Activated T-helper 17 cell treated with anti-CD3 and anti-CD28 coated beads, Interleukin-2, amount 50 U/mL, for 72 hours (primary cell): ENCODE measurements around the gene IL26. TPM values are rescaled to one million over a fixed set of nuclear protein-coding genes. Genes with fewer than 3 reads are reported as not detected.
"Not testable (repeated sequence)": the region's sequence is repeated elsewhere in the genome, so short reads cannot be mapped to it uniquely, and the experiment has no call there.

Experiments used
- ATAC-seq: fragments of 150-1000 bp; cut with Tn5 transposase; replicated peaks from 2 replicates; pipeline ENCODE4 v1.10.0; 2021; ENCODE audit warnings: mild to moderate bottlenecking, moderate library complexity
- H3K27ac Mint-ChIP-seq: one replicate; pipeline ENCODE4 v1.8.0; 2022; ENCODE audit warnings: mixed read lengths
- H3K27me3 Mint-ChIP-seq: one replicate; pipeline ENCODE4 v1.8.0; 2022; ENCODE audit warnings: mixed read lengths
- H3K36me3 Mint-ChIP-seq: one replicate; pipeline ENCODE4 v1.8.0; 2022; ENCODE audit warnings: low read depth, mild to moderate bottlenecking, mixed read lengths
- H3K4me1 Mint-ChIP-seq: one replicate; pipeline ENCODE4 v1.8.0; 2022; ENCODE audit warnings: mixed read lengths
- H3K4me3 Mint-ChIP-seq: one replicate; pipeline ENCODE4 v1.8.0; 2022; ENCODE audit warnings: mild to moderate bottlenecking, mixed read lengths
- H3K9me3 Mint-ChIP-seq: one replicate; pipeline ENCODE4 v1.8.0; 2022; ENCODE audit warnings: mixed read lengths
- total RNA-seq, 2 donors: library from RNA; stranded (reverse); gene quantifications; one replicate each; pipeline ENCODE4 v1.2.3, GENCODE V29; 2022

IL26 gene
- total RNA-seq, 2 donors from 2014 or later: 8.0 to 66.8 TPM

DNA sequence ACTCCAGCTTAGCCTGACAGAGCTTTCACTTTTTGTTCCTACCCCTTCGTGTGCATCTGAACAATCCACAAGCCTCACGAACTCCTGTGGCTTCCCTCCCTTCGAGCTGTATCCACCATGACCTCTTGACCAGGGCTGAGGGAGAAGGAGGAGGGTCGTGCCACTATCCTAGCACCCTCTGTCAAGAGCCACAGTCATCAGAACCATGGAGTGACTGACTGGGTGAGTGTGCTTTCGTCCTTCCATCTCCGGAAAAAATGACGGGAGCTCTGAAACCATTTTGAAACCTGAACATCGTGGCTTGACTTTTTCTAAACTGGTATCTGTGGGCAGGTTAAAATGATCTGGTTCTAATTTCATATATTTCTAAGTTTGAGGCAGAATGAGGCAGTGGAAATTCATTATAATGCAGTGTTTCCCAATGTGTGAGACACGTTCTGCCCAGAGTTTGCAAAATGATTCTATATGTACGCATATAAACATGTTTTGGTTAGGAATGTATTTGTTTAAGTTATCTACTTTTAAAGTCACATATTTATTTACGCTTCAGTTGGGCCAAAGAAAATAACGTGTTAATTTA is 27.0 kb downstream of the IL26 start:
- Mint-ChIP-seq H3K27me3 (no peaks in the 10 kb centered on the region), H3K27ac (peak overlapping the region; percentile 62), H3K36me3 (no peaks in the 10 kb centered on the region), H3K4me3 (peak overlapping the region; percentile 55), H3K4me1 (peaks cover 28% of the 10 kb centered on the region), H3K9me3 (no peaks in the 10 kb centered on the region)
- ATAC-seq: peak; percentile 79

GRCh38 chr12:68190301-68190700 is 35.3 kb downstream of the IL26 start:
- peaks cover 14% of the 10 kb centered on the region for H3K4me1 Mint-ChIP-seq
- no peak for ATAC-seq
- peaks cover 4% of the 10 kb centered on the region for H3K9me3 Mint-ChIP-seq

DNA sequence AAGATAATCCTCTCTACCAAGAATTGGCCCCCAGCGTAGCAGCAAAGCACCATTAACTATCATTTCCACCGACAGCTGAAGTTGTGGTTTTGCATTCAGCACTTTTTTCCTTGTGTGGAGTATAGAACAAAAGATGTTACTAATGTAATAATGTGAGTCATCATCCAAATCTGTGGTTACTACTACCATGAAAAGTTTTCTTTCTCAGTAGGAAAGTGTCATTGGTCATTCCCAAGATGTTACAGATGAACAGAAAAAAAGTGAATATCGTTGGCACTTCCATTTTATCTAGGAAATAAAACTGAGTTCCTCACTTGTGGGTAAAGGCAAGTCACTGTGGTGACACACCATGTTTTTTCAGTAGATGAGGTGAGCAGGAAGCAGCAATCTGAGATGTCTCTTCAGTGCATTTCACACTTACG is 35.8 kb downstream of the IL26 start:
- Mint-ChIP-seq H3K36me3 (no peaks in the 10 kb centered on the region), H3K4me1 (peaks cover 14% of the 10 kb centered on the region), H3K27ac (peak overlapping the region; percentile 69), H3K27me3 (peaks cover 6% of the 10 kb centered on the region), H3K4me3 (peak overlapping the region; percentile 35), H3K9me3 (peaks cover 4% of the 10 kb centered on the region)
- peak; percentile 95 for ATAC-seq

More at GRCh38 chr12:68190301-68190700, 35.3 kb downstream of the IL26 start:
- H3K27me3 Mint-ChIP-seq: peaks cover 6% of the 10 kb centered on the region
- peak overlapping the region; percentile 69 for H3K27ac Mint-ChIP-seq
- peak overlapping the region; percentile 35 for H3K4me3 Mint-ChIP-seq
- H3K36me3 Mint-ChIP-seq: no peaks in the 10 kb centered on the region

DNA sequence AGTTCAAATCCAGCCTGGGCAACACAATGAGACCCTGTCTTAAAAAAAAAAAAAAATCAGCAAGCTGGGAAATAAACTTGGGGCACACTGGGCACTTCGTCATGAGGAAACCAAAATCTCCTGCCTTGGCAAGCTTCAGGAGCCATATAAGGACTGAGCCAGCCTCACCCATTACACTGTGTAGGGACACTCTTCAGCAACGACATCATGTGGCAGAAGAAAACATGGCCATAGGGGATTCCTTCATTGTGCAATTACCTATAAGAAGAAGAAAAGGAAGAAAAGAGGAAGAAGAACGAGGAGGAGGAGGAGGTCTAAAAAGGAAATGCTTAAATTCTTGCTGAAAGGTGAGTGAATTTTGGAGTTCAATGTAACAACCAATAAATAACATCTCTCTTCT is 40.0 kb downstream of the IL26 start:
- Mint-ChIP-seq H3K9me3 (peaks cover 4% of the 10 kb centered on the region), H3K4me3 (no peak overlapping the region), H3K4me1 (peaks cover 26% of the 10 kb centered on the region), H3K36me3 (no peaks in the 10 kb centered on the region), H3K27ac (no peak overlapping the region), H3K27me3 (peaks cover 6% of the 10 kb centered on the region)
- no peak for ATAC-seq

GRCh38 chr12:68180792-68181744 is 44.5 kb downstream of the IL26 start:
- Mint-ChIP-seq H3K27ac (peak overlapping the region; percentile 16), H3K9me3 (no peaks in the 10 kb centered on the region), H3K4me1 (peaks cover 38% of the 10 kb centered on the region), H3K4me3 (peak overlapping the region; percentile 21), H3K27me3 (no peaks in the 10 kb centered on the region), H3K36me3 (no peaks in the 10 kb centered on the region)
- peak; percentile 86 for ATAC-seq

- Mint-ChIP-seq H3K27me3 (no peaks in the 10 kb centered on the region), H3K4me1 (peaks cover 52% of the 10 kb centered on the region)
These were observed 46.7 kb downstream of the IL26 start for GRCh38 chr12:68178774-68179439.

GRCh38 chr12:68178184-68178583 is 47.4 kb downstream of the IL26 start:
- peaks cover 52% of the 10 kb centered on the region for H3K4me1 Mint-ChIP-seq
- no peaks in the 10 kb centered on the region for H3K27me3 Mint-ChIP-seq
- H3K36me3 Mint-ChIP-seq: no peaks in the 10 kb centered on the region
- no peak overlapping the region for H3K27ac Mint-ChIP-seq
- H3K4me3 Mint-ChIP-seq: no peak overlapping the region
- ATAC-seq: peak; percentile 6
- no peaks in the 10 kb centered on the region for H3K9me3 Mint-ChIP-seq

More at GRCh38 chr12:68178774-68179439, 46.7 kb downstream of the IL26 start:
- no peak for ATAC-seq
- H3K36me3 Mint-ChIP-seq: no peaks in the 10 kb centered on the region
- no peaks in the 10 kb centered on the region for H3K9me3 Mint-ChIP-seq
- H3K4me3 Mint-ChIP-seq: no peak overlapping the region
- H3K27ac Mint-ChIP-seq: no peak overlapping the region

GRCh38 chr12:68177562-68177961 is 48.0 kb downstream of the IL26 start:
- Mint-ChIP-seq H3K36me3 (no peaks in the 10 kb centered on the region), H3K4me3 (no peak overlapping the region), H3K9me3 (no peaks in the 10 kb centered on the region), H3K27ac (no peak overlapping the region), H3K27me3 (no peaks in the 10 kb centered on the region), H3K4me1 (peaks cover 52% of the 10 kb centered on the region)
- ATAC-seq: no peak

DNA sequence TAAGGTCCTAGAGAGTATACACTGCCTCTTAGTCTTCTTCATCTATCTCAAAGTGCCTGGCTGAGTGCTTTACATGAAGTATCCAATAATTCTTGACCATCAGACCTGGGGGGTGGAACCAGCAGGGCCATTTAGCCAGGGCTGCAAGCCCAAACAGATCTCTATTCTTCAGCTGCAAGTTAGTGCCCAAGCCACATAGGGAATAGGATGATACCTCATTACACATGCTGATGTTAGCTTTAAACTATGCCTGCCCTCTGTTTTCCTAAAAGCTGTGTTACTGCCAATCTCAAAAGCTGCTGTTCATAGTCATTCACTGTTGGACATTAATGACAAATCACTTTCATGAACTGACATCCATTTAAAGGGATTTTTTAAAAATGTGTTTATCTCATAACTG is 49.4 kb downstream of the IL26 start:
- Mint-ChIP-seq H3K27me3 (no peaks in the 10 kb centered on the region), H3K4me3 (peak overlapping the region; percentile 72), H3K9me3 (no peaks in the 10 kb centered on the region), H3K36me3 (no peaks in the 10 kb centered on the region), H3K4me1 (peaks cover 46% of the 10 kb centered on the region), H3K27ac (no peak overlapping the region)
- no peak for ATAC-seq

DNA sequence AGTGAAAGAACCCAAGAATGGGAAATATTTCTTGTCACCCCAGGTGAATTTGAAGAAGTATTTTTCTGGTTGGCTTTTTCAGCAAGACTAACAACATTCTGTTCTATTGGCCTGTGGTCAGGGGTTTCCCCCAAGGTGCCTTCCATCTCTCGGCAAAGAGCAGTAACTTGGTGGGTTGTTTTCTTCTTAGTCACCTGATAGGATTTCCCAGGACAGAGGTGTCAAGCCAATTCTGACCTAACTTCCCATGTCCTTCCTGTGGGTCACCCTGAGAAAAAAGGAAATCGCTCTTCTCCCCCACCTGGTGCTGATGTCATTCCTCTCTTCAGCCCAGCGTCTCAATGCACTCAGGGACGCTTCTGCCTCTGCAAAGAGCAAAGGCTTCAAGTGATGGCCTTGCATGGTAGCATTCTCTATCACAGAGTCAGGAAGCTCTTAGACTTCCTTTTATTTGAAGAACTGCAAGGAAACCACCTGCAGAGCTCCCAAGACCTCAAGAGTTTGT is 50.0 kb downstream of the IL26 start:
- H3K4me3 Mint-ChIP-seq: peak overlapping the region; percentile 72
- peak; percentile 96 for ATAC-seq
- H3K4me1 Mint-ChIP-seq: peaks cover 40% of the 10 kb centered on the region
- no peaks in the 10 kb centered on the region for H3K9me3 Mint-ChIP-seq
- H3K27ac Mint-ChIP-seq: peak overlapping the region; percentile 62
- H3K36me3 Mint-ChIP-seq: no peaks in the 10 kb centered on the region
- no peaks in the 10 kb centered on the region for H3K27me3 Mint-ChIP-seq

DNA sequence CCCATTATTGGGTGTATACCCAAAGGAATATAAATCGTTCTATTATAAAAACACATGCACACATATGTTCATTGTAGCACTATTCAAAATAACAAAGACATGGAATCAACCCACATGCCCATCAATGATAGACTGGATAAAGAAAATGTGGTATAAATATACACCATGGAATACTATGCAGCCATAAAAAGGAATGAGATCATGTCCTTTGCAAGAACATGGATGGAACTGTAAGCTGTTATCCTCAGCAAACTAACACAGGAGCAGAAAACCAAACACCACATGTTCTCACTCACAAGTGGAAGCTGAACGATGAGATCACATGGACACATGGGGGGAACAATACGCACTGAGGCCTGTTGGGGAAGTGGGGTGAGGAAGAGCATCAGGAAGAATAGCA is 50.8 kb downstream of the IL26 start:
- H3K27me3 Mint-ChIP-seq, H3K36me3 Mint-ChIP-seq, H3K9me3 Mint-ChIP-seq, ATAC-seq, H3K27ac Mint-ChIP-seq: not testable (repeated sequence)
- peak overlapping the region; percentile 72 for H3K4me3 Mint-ChIP-seq
- peaks cover 38% of the 10 kb centered on the region for H3K4me1 Mint-ChIP-seq

GRCh38 chr12:68173792-68174191 is 51.8 kb downstream of the IL26 start:
- no peaks in the 10 kb centered on the region for H3K27me3 Mint-ChIP-seq
- H3K4me1 Mint-ChIP-seq: peaks cover 41% of the 10 kb centered on the region
- no peaks in the 10 kb centered on the region for H3K36me3 Mint-ChIP-seq
- no peak for ATAC-seq
- H3K27ac Mint-ChIP-seq: no peak overlapping the region
- no peak overlapping the region for H3K4me3 Mint-ChIP-seq
- no peaks in the 10 kb centered on the region for H3K9me3 Mint-ChIP-seq

DNA sequence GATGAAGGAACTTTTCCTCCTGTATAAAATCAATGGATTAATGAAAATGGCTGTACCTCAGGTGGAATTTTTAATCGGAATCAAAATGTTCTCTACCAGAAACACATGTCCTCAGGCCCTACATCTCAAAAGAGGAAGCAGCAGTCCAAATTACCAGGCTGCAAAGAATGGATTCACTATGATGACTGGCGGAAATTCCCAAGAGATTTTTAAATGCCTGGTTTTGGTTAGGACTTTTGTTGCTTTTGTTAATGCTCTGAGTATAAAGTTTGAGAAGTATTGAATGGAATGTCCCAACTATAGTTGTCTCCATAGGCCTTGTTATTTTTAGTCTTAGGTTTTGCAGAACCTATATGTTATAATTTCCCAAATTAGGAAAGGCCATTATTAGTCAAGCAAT is 54.9 kb downstream of the IL26 start:
- no peak overlapping the region for H3K27ac Mint-ChIP-seq
- no peaks in the 10 kb centered on the region for H3K27me3 Mint-ChIP-seq
- H3K4me3 Mint-ChIP-seq: no peak overlapping the region
- no peaks in the 10 kb centered on the region for H3K9me3 Mint-ChIP-seq
- ATAC-seq: no peak
- peaks cover 18% of the 10 kb centered on the region for H3K4me1 Mint-ChIP-seq
- no peaks in the 10 kb centered on the region for H3K36me3 Mint-ChIP-seq

DNA sequence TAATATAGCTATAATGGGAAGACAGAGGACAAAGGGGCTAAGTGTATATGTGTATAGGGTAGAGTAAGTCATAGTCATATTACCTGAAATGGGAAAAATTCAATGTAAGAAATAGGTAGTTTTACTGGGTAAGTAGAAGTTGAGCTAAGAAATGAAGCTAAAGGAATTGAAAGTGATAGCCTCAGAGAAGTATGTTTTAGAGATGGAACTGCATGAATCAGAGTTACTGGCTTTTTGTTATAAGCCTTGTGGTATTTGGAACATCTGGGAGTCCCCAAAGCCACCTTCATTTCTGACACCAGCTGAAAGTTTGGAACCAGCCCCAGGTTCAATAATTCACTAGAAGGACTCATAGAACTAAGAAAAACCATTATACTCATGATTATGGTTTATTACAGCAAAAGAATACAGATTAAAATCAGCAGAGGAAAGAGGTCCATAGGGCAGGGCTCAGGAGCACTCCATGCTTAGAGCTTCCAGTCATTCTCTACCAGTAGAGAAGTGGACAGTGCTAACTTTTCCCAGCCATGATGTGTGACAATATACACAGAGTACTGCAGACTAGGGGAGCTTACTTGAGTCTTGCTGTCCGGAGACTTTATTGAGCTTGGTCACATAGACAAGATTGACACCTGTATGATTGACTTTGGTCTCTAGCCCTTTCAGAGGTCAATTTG is 56.3 kb downstream of the IL26 start:
- Mint-ChIP-seq H3K4me3 (no peak overlapping the region), H3K36me3 (no peaks in the 10 kb centered on the region), H3K4me1 (peaks cover 7% of the 10 kb centered on the region), H3K27ac (no peak overlapping the region), H3K9me3 (no peaks in the 10 kb centered on the region), H3K27me3 (no peaks in the 10 kb centered on the region)
- peak; percentile 46 for ATAC-seq
